Tongue (tissue), 2 donors: ENCODE data around the gene AFF3. TPM values are rescaled to one million over a fixed set of nuclear protein-coding genes. Genes with fewer than 3 reads are reported as not detected.
"Not testable (repeated sequence)": the region's sequence is repeated elsewhere in the genome, so short reads cannot be mapped to it uniquely, and the experiment has no call there.

Experiments
- DNase-seq: peaks from one replicate; pipeline ENCODE4 v3.0.0-alpha.2; 2015
- total RNA-seq: library from RNA; depleted of rRNA; stranded (reverse); fragments of >200 nt; gene quantifications from one replicate; pipeline ENCODE4 v1.2.3, GENCODE V29; 2014

The AFF3 gene
- total RNA-seq, 1 donor from 2014 or later = 18.0 TPM

DNA sequence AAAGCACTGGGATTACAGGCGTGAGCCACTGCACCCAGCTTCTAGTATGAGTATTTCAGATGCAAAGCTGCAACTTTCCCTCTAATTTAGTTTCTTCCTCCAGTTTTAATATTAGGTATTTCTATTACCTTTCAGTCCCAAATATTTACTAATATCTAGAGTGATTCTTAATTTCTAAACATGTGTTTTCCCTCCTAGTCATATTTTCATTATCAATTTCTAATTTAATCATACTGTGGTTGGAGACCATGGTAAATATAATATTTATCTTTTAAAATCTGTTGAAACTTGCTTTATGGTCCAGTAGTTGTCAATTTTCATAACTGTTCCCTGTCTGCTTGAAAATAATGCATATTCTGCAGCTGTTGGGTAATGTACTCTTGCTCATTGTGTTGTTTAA is 406.6 kb downstream of the AFF3 start:
- DNase-seq = no peak

DNA sequence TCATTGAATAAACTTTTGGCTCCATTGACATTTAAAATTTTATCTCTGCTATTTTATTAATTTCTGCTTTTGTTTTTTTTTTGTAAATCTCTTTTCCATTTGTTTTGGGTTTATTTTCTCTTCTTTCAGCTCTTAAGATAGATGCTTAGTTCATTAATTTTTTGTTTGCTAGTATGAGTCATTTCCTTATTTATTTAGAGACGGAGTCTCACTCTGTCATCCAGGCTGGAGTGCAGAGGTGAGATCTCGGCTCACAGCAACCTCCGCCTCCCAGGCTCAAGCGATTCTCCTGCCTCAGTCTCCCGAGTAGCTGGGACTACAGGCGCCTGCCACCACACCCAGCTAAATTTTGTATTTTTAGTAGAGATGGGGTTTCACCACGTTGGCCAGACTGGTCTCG is 407.1 kb downstream of the AFF3 start:
- DNase-seq = not testable (repeated sequence)

DNA sequence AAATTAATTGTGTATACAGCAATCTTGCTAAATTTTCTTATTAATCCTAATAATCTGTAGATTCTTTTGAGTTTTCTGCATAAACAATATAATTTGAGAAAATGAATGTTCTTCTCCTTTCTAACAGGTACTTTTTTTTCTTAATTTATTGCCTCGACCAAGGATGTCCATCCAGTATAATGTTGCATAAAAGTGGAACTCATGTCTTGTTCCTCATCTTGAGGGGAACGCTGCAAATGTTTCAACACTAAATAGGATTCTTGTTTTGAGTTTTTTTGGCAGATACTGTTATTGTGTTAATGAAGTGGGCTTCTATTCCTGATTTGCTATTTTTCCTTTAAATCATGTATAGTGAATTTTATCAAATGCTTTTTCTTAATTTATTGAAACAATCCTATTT is 408.2 kb downstream of the AFF3 start:
- DNase-seq = no peak

DNA sequence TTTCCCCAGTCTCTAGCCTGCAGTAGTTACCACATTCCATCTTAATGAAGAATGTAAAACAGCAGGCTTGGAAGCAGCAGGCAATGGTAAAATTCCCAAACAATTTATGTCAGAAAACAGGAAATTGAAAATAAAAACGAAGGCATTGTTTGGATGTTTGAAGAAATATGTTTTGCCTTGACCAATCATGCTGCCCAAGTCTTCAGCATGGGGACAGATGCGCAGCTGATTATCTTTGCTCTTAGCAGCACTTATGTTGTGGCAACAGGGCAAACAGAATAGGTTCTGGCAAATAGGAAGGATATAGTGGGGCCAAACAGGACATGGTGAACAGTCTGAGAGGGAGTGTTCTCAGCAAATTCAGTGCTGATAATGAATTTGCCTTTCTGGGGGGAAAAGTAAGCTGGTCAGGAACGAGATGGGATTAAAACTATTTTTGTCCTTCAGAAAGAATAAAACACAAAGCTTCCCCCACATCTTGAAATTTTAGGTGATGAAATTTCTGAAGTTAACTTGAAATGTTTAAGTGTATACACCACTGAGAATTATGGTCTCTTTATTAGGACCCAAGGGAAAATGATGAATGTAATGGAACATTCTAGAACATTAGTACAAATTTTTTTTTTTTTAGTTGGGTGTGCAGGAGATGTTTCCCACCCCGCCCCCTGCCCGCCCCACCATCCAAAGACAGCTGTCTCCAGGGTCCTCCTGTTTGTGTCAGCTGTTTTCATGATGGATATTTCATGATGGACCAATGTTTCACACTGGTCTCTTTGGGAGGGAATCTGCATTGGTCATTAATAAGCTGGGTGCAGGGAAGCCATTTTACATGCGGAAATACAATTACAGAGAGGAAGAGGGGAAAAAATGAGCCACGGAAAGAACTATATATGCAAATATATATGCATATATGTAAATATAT is 413.0 kb downstream of the AFF3 start:
- peak; percentile 77 for DNase-seq

DNA sequence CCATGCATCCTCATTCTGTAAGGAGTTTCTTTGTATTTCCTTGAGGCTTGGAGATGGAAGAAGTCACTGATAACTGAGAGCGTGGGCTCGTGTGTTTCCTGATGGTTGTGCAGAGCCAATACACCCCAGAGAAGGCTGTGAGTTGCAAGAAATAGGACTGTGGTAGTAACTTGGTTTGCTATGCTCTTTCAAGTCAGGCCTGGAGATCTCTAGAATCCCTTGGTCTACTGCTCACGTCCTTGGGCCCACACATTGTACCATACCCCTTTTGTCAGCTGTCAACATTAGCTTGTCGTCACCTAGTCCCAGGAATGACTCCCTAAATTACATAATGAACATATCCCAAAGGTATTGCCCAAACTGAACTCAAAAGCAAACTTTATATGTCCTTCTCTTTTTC is 414.2 kb downstream of the AFF3 start:
- no peak for DNase-seq

DNA sequence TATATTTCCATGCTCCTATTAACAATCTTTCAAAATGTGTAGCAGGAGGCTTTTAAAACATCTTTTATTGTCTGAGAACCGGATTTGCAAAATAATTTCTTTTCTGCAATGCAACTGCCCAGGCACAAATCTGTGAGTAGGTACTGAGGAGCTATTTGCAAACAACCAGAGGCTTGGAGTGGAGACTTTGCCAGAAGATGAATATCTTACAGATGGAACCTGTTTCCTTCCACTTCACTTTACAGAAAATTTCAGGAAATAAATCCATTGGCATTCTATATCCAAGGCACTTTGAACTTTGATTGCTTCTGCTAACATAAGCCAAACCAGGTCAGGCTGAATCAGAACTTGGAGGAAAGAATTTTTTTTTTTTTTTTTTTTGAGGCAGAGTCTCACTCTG is 415.2 kb downstream of the AFF3 start:
- no peak for DNase-seq

DNA sequence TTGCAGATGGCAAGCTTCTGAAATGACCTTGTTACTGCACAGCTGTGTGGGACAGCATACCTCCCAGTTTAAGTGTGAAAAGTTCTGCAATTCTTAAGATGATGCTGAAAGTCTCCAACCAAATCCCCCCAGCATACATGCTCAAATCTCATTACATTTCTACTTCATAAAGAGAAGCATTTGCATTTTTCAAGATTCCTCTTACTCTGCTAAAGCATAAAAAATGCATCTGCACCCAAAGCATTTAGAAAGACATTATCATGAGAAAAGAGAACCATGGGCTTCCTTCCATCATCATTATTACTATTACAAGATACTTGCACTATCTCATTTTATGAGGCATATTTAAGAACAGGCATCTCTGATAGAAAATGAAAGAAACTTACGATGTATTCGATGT is 415.7 kb downstream of the AFF3 start:
- DNase-seq = no peak

DNA sequence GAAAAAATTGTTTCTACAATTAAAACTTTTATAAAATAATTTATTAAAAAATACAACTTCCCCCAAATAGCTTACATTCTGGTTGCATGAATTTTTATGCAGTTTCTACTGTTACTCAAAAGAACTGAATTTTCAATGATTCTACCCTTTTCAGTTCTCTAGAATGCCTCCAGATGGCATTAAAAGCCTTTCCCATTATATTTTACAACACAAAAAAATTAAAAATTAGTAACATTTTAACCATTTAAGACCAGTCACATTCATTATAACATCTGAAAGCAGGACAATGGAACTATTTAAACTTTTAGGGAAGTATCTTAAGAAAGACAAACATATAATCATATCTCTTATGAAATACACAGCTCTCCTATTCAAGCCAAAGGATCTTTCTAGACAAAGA is 416.6 kb downstream of the AFF3 start:
- no peak for DNase-seq

DNA sequence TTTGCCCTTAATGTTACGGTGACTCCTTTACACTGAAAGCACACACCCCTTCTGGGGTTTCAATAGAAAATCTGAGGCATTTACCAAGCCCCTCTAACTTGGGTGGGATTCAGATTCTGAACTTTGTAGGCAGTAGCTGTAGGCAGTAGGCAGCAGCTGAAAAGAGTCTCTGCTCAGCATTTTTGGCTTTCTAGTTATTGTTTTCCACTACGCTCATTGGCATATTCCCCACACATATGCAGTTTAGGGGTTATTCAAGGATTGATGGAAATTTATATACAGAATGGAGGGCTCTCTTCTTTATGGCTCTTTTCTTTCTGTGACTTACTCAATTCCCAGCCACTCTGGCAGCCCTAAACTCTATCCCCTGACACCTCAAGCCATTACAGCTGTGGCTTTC is 419.9 kb downstream of the AFF3 start:
- no peak for DNase-seq

DNA sequence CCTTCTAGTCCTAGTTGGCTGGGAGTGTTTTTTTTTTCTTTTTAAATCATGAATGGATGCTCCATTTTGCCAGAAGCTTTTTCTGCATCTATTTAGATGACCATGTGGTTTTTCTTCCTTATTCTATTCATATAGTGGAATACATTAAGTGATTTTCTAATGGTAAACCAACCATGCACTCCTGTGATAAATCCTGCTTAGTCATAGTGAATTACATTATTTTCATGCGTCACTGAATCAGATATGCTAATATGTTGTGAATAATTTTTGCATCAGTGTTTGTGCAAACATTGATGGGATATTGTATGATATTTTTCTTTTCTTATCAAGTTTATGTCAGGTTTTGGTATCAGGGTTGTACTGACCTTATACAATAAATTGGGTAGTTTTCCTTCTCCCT is 423.3 kb downstream of the AFF3 start:
- no peak for DNase-seq

DNA sequence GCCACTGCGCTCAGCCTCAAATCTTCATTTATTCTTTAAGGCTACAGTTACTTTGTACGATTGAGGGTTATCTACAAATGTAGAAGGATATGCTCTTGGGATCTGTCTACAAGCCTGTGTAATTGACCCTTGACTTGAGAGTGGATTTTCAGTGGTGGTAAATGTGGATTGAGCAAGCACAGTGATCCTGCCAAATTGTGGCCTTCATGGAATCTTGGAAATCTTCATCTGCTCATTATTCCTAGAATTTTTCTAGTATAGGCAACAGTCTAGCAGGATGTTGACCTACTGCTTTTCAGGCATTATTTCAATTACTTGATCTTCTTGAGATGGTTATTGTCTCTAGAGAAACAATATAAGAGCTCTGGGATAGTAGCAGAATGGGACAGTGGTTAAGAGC is 426.4 kb downstream of the AFF3 start:
- no peak for DNase-seq

DNA sequence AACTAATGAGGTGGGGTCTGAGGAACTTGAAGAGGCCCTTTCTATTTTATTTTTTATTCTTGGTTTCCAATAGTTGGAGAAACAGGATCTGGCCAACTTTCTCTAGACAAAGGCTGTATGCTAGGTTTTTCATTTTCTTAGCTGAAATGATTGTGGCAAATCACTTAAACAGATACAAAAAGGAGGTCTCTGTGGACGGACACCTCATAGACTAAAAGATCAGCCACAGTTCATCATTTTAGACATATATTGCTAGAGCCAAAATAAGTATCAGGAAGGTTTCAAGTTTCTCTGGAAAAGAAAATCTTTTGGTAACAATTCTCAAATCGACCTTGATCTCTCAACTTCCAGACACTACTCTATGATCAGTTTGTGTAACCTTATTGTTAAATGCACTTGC is 428.0 kb downstream of the AFF3 start:
- DNase-seq = no peak

DNA sequence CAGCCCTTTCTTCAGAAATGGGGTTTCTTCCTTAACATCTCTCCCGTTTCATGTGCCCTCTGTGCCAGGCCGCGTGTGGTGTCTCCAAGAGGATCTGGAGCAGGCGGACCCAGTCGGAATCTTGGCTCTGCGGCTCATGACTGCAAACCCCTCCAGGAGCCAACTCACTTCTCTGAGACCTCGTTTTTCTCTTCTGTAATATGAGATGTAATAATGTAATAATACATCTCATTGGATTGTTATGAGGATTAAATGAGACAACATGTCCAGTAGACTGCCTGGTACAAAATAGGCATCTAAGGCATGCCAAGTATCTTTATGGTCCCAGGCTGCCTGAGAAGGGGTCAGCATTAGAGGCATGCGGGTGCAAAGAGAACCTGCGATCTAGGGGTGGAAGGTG is 431.2 kb downstream of the AFF3 start:
- DNase-seq = peak; percentile 42

DNA sequence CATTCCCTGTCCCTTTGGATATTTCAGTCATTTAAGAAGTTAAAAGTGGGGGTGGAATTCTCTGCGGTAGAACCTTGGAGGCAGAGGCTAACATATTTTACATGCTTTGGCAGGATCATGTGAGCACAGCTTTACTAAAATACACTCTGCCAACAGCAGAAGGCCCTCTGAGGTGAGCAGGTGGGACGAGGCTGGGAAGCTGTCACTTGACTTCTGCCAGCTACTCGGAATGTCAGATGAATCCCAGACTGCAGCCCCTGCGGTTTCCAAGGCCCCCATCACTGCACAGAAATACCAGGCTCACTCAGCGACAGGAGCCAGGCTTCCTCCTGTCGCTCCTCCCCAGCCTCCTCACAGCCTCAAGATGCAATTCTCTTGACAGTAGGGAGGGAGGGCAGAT is 431.7 kb downstream of the AFF3 start:
- peak; percentile 75 for DNase-seq

DNA sequence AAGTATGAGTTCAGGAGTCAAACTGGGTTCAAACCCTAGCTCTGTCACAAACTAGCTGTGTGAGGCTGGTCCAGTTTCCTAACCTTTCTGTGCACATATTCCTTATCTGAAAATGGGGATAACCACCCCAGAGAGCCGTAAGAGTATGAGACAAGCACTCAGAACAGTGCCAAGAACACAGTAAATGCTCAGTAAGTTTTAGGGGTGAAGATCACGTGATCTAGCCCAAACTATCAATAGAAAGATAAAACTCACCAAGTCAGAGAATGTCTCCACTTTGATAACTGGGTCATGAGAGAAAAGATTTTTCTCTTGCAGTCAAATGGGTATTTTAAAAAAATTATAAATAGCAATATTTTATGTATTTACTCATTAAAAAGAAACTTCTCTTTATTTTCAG is 433.2 kb downstream of the AFF3 start:
- DNase-seq = no peak

DNA sequence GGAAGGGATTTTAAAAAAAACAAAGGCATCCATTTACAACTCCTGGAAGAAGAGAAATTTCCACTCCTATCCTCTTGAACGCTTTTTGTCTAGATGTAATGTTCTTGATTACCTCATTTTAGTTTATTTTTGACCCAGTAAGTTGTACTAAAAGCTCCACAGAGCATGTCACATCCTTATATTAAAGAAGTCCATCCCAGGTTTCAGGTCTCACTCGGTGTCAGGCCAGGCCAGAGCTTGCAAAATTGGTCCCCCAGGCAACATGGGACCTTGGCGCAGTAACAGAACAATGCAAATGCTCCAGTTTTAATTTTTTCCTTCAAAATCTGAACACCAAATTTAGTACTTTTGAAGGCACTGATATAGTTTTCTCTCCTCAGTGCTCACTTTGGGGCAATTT is 434.2 kb downstream of the AFF3 start:
- DNase-seq = peak; percentile 53

DNA sequence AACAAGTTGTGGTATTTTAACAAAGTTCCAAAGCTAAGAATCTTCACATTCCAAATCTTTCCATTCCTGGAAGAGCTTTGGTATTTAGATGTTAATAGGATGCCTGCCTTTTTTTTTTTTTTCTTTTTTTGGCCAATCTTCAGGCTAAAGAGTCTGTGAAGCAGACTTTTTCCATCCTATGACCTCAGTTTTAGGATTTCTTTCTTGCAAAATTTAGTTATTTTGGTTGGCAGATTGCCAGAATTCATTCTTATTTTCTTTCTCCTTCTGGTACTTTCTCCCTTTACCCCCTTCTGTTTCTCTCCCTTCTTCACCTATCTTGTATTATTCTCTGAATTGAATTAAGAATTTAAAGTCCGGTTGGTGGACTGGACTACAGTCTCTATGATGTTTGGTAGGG is 434.8 kb downstream of the AFF3 start:
- DNase-seq = peak; percentile 48

DNA sequence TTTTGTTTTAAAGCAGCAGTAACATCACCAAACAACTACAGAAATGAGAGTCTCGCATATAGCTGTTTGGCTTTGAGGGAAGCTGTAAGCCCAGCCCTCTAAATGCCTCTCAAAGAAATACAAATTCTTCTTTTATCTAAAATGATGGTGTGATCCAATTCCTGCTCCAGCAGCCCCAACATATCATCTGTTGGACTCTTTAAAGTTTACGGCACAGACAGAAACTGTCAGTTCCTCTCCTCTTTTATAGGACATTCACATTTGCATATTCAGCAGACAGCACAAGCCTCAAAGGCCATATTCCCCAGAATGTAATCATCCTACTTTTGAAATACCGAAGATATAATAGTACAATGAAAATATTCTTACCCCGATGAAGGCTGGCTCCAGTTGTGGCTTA is 435.7 kb downstream of the AFF3 start:
- DNase-seq = no peak

DNA sequence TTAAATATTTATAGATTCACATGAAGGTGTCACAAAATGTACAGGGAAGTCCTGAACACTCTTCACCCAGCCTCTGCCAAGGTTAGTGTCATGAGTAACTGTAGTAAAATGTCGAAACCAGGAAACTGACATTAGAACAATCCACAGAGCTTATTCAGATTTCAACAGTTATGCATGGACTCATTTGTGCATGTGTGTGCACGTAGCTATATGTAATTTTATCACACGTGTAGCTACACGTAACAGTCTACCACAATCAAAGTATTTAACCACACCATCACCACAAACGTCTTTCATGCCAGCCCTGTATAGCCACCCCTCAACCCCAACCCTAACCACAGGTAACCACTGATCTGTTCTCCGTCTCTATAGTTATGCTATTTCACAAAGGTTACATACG is 440.9 kb downstream of the AFF3 start:
- no peak for DNase-seq

DNA sequence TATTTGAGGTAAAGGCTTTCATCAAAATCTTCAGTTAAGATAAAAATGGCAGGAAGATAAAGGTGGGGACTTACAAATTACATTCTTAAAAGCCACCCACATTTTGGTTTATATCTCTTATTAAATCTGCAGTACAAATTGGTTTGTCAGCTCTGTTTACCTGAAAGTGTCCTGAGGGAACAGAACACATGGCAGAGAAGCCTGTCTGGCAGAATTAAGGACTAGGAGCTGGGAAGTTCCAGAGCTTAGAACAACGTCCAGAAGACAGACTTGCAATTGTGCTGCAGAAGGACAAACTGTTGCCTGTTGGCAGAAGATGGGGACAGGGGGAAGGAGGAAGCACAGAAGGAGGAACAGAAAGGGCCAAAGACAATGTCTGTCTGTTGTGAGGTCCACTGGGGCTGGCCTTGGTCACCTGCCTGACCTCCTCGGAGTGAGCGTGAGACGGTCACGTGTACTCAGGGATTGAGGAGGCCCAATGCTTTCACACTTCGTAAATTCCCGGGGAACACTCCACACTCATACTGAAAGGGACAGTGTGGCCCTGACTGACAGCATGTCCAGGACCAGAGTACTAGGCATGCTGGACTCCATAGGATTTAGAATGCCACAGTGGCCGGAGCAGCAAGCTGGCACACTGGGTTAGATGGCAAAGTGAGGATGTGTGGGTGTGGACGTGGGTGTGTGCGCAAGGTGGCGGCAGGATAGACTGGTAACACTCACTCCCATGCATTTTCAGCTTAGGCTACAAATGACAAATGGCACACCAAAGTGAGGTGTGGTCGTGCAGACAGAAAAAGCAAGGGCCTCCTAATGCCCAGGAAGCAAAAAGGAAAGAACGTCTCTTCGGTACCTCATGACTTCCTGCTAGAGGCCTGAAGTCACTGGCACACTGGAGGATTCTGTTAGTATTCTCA is 441.6 kb downstream of the AFF3 start:
- DNase-seq = no peak

DNA sequence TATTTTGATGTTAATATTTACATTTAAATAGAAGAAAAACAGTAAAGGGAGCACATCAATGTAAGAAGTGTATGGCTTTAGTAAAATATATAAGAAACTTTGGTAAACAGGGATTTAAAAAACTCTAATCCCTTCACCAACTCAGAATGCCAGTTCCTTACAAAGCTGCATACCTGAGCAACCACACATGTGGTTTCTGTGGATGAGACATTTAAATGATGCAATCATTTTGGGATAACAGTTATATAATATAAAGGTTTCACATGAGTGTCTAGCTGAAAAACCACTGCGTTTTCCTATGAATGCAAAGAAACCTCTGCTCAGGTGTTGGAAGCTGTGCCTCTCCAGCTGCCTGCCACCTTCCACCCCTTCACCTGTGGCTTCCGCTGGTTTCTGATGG is 443.5 kb downstream of the AFF3 start:
- no peak for DNase-seq

DNA sequence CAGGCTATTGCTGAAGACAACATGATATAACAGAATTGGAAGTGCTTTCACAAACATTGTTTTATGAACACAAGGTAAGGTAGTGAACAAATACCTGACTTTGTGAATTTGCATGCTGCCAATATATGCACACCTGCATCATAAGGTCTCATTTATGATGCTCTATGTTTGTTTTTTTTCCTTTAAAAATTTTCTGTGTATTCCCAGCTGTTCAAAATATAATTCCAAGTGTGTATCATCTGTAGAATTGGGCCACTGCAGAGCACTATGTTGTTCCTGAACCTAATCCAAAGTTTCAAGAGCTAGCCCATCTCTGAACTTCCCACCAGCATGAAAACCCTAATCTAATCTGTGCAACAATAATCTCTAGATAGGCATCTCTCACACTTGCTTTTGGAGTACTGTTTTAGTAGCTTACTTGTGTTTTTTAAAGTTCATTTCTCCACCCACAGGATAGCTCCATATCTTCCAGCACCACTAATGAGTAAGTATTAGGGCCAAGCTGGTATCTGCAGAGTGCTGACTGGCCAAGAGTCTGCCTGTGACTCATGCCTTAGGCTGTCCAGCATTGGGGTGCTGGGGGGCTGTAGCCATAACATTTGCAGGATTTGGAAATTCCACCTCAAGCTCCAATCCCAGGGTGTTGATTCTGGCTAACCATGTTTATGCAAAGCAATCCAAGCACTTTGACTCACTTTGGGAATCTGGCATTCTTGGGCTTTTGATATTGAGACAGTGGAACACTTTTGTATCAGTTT is 444.4 kb downstream of the AFF3 start:
- no peak for DNase-seq

DNA sequence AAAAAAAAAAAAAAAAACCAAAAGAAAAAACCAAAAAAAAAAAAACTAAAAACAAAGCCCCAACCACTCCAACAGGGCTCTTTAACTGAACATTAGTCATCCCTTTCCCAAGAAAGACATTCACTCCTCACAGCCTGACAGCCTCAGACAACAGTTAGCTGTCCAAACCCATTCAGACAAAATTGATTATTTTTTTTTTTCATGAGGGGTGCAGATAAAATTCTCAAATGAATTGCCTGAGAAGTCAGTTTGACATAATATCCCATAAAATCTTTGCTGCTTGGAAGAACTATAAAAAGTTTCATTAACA is 446.5 kb downstream of the AFF3 start:
- DNase-seq = no peak
